Measurements from ENCODE around the gene RSF1. TPM values are rescaled to one million over a fixed set of nuclear protein-coding genes. Genes with fewer than 3 reads are reported as not detected.

Gene RSF1
- total and polyA plus RNA-seq, 4 donors, result 5.2 to 33.1 (median 13.4) TPM

GRCh38 chr11:77611921-77612320 is 208.6 kb downstream of the RSF1 start:
- no peak overlapping the region for H3K9ac ChIP-seq (ENCODE audit: low read depth in 1 of 2, low read length in 2 of 2)
- no peak for DNase-seq (ENCODE audit: low spot score)
- no peaks in the 10 kb centered on the region for H3K4me1 ChIP-seq (ENCODE audit: control insufficient read depth in 4 of 4, insufficient read depth in 4 of 4, low read length in 3 of 4)
- no peak overlapping the region for H3K27ac ChIP-seq (ENCODE audit: low read depth in 1 of 2, low read length in 2 of 2)
- no peaks in the 10 kb centered on the region for H3K27me3 ChIP-seq (ENCODE audit: control insufficient read depth in 4 of 4, insufficient read depth in 4 of 4, low read length in 3 of 4)
- H3K9me3 ChIP-seq (ENCODE audit: control insufficient read depth in 4 of 4, low read length in 3 of 4), result no peaks in the 10 kb centered on the region
- H3K4me3 ChIP-seq (ENCODE audit: low read depth in 1 of 3, low read length in 3 of 3), result no peak overlapping the region
- H3K36me3 ChIP-seq (ENCODE audit: control insufficient read depth in 4 of 4, insufficient read depth in 3 of 4, low read depth in 1 of 4, low read length in 3 of 4), result peaks cover 7 to 42% (median 40%) of the 10 kb centered on the region in 4 donors
- TF ChIP-seq SP1 (IDR thresholded peaks at IDR 0.05), result no peak
- no peak for TF ChIP-seq NR2F2 (IDR thresholded peaks at IDR 0.05)
- TF ChIP-seq HNF4A (conservative IDR thresholded peaks at IDR 0.05), result no peak
- TF ChIP-seq FOXA1 (IDR thresholded peaks at IDR 0.05), result no peak
- no peak for TF ChIP-seq CTCF (IDR thresholded peaks at IDR 0.05; ENCODE audit: low read depth, low read length, missing input control)
- no peak for TF ChIP-seq REST (IDR thresholded peaks at IDR 0.05)
- no peak for TF ChIP-seq JUND (IDR thresholded peaks at IDR 0.05)
- no peak for TF ChIP-seq RXRA (IDR thresholded peaks at IDR 0.05)
- no peak for TF ChIP-seq TAF1 (conservative IDR thresholded peaks at IDR 0.05)
- TF ChIP-seq MAX (IDR thresholded peaks at IDR 0.05), result no peak
- no peak for TF ChIP-seq ZBTB33 (IDR thresholded peaks at IDR 0.05)
- TF ChIP-seq EGR1 (IDR thresholded peaks at IDR 0.05; ENCODE audit: low read depth in 2 of 2), result no peak
- no peak for TF ChIP-seq FOXA2 (IDR thresholded peaks at IDR 0.05)
- TF ChIP-seq RAD21 (IDR thresholded peaks at IDR 0.05), result no peak
- no peak for TF ChIP-seq YY1 (IDR thresholded peaks at IDR 0.05)
- no peak for TF ChIP-seq ATF3 (IDR thresholded peaks at IDR 0.05)
- TF ChIP-seq GABPA (IDR thresholded peaks at IDR 0.05 in 1 of 2, conservative IDR thresholded peaks at IDR 0.05 in 1 of 2), result no peak

Small RNAs within 50 kb of the gene (small RNA-seq; reads per million reads assigned to genes)
- gene RF00019, result not detected

Other genes with a start within 250 kb of the RSF1 start
- gene AQP11, start 230.8 kb downstream of the RSF1 start, total RNA-seq, result 10 to 100 TPM in 1 of 2 donors, 1 to 10 TPM in 1; 9.7 to 16.6 TPM
- gene AQP11, start 230.8 kb downstream of the RSF1 start, polyA plus RNA-seq, result 10 to 100 TPM in 1 of 2 donors, 1 to 10 TPM in 1; 4.7 to 15.2 TPM
- 10 to 100 TPM; 53.5 to 92.8 TPM for gene CLNS1A, start 182.9 kb downstream of the RSF1 start, total RNA-seq
- gene CLNS1A, start 182.9 kb downstream of the RSF1 start, polyA plus RNA-seq, result 10 to 100 TPM; 40.4 to 87.5 TPM
- 1 to 10 TPM; 7.4 to 9.9 TPM for gene AAMDC, start 422 bp upstream of the RSF1 start, total RNA-seq
- 10 to 100 TPM; 17.6 to 31.1 TPM for gene AAMDC, start 422 bp upstream of the RSF1 start, polyA plus RNA-seq
- gene INTS4, start 173.9 kb upstream of the RSF1 start, total RNA-seq, result 10 to 100 TPM; 19.1 TPM
- gene INTS4, start 173.9 kb upstream of the RSF1 start, polyA plus RNA-seq, result 10 to 100 TPM in 1 of 2 donors, 1 to 10 TPM in 1; 7.9 to 10.9 TPM
- 1 to 10 TPM in 1 of 2 donors, under 1 TPM in 1; 0.70 to 6.2 TPM for gene KCTD14, start 202.6 kb upstream of the RSF1 start, total RNA-seq
- 1 to 10 TPM; 7.2 to 7.3 TPM for gene KCTD14, start 202.6 kb upstream of the RSF1 start, polyA plus RNA-seq
- gene THRSP, start 243.1 kb upstream of the RSF1 start, total RNA-seq, result 10 to 100 TPM in 1 of 2 donors, not detected in 1; 30.9 TPM
- gene THRSP, start 243.1 kb upstream of the RSF1 start, polyA plus RNA-seq, result 10 to 100 TPM; 51.1 to 90.1 TPM